ENCODE results near the gene AKT3.

The AKT3 gene

GRCh38 chr1:243500512-243500911 lies 349.5 kb downstream of the AKT3 start:
- no peak for DNase-seq

DNA sequence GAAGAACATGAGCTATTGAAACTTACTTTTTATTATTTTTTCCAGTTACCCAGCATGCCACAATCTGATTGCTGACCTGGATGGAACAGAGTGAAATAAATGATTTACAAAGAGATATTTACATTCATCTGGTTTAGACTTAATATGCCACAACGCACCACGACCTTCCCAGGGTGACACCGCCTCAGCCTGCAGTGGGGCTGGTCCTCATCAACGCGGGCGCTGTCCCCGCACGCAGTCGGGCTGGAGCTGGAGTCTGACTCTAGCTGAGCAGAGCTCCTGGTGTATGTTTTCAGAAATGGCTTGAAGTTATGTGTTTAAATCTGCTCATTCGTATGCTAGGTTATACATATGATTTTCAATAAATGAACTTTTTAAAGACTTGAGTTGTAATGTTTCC lies 350.3 kb downstream of the AKT3 start:
- DNase-seq, result no peak

DNA sequence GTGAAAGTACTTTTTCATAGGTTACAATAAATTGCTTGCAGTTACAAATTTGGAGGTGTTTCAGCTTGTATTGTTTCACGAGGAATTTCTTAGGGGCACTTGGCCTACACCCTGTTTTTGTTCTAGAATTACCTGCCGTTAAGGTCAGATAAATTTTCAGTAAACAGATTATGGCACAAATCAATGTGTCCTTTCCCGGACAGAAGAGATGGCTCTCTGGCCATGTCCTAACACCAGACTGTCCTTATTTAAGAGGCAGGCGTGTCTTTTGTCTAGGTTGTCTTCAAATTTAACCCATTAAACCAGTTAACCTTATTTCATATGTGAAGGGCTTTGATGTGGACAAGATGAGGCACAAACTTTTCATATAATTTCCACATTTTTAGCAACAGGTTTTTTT lies 350.8 kb downstream of the AKT3 start:
- DNase-seq, result no peak

DNA sequence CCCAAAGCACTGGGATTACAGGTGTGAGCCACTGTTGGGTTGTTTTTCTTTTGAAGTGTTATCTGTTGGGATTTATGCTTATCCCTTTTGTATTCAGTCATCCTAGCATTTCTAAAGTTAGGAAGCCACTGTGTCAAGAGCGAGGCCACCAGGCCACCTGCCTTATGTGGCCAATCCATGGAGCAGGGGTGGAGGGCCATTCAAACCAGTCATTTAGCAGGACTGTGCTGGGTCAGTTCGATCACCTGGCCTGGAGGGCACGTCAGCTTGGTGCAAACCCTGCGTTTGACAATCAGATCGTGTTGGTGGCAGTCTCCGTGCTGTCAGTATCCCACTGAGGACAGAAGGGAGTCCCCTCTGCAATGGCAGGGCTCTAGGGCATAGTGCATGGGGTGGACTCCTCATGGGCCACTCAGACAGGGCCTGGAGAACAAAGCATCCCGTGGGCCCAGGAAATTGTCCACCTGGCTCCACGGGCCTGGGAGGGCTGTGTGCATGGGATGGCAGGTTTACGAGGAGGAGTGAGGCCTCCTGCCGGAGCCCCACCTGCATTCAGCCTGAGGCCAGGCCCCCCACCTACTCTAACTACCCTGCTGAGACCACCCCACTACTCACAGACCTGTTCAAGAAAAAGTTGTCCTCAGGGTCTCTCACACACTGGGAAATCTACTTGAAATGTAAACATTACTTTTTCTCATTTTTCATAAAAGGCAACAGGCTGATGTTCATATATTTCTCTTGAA lies 351.9 kb downstream of the AKT3 start:
- DNase-seq, result no peak

DNA sequence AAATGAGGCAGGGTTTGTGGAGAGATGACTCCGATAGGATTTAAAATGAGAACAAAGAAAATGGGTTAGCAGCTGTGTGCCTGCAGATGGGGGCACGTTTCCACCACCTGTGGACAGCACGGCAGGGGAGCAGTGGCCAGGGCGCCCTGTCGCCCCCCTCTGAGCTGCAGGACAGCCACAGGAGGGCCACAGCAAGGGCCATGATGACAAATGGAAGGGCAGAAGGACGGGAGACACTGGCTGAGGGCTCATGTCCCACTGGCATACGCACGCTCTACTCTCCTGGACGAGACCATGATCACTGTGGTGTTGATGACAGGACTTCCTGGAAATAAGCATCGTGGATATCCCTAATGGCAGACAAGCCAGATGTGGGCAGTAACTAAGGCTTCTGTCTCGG lies 353.2 kb downstream of the AKT3 start:
- DNase-seq, result no peak

- DNase-seq, result no peak
These were observed 353.8 kb downstream of the AKT3 start for GRCh38 chr1:243496187-243496646.

DNA sequence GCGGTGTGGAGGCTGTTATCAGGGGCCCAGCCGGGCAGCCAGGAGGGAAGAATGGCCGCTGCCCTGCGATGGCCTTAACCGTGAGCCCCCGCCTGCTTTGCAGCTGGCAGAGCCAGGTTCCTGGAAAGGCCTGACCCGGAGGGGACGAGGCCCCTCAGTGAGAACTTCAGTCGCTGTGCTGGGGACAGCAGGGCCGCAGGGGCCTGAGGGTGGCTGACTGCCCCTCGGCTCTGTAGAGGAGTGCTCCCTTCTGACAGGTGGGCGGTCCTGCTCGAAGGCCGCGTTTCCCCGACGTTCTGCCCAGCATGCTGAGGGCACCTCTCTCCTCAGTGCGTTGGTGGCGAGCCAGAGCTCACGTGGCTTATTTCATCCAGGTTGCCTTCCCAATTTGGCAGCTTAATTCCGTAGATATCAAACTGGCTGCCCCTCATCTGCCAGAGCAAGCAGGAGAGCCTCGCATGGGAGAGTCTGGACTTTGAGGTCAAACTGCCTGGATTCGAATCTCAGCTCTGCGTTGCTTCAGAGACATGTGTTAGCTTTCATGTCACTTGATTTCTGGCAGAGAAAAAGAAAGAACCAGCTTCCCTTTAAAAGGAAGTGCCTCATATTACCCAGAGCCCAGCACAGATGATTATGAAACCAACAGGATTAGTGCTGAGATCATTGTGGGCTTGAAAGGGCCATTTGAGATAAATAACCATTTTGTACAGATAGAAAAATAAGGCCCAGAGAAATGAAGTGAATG lies 354.4 kb downstream of the AKT3 start:
- no peak for DNase-seq

DNA sequence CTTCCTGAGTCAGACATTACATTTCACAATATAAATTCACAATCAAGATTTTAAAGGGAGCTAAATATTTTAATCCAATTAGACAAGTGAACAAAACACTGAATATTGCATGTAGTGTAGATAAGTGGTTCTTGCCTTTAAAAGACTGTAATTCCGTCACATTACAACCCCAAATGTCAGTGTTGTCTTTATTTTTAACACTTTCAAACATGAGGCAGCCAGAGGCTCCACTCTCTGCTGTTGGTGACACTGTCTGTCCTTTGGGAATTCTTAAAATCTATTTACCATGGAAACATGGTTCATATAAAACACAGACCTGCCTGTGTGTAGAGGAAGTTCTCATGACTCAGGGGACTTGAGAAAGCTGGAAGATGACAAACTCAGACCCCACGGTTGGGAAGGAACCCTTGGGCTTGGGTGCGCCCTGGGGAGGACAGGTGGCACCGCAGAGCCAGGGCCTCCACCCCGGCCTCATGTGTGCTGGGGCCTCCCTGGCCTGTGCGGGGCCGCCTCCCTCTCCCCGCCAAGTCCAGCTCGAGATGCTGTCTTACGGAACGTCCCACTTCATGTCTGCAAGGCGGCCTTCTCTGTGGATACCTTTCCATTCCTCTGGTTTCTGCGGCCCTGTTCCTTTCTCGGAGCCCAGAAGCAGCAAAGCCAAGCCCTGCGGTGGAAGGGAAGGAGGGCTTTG lies 355.2 kb downstream of the AKT3 start:
- no peak for DNase-seq

- no peak for DNase-seq
These were observed 356.6 kb downstream of the AKT3 start for GRCh38 chr1:243493156-243494129.

- no peak for DNase-seq
These were observed 359.0 kb downstream of the AKT3 start for GRCh38 chr1:243490748-243491686.

DNA sequence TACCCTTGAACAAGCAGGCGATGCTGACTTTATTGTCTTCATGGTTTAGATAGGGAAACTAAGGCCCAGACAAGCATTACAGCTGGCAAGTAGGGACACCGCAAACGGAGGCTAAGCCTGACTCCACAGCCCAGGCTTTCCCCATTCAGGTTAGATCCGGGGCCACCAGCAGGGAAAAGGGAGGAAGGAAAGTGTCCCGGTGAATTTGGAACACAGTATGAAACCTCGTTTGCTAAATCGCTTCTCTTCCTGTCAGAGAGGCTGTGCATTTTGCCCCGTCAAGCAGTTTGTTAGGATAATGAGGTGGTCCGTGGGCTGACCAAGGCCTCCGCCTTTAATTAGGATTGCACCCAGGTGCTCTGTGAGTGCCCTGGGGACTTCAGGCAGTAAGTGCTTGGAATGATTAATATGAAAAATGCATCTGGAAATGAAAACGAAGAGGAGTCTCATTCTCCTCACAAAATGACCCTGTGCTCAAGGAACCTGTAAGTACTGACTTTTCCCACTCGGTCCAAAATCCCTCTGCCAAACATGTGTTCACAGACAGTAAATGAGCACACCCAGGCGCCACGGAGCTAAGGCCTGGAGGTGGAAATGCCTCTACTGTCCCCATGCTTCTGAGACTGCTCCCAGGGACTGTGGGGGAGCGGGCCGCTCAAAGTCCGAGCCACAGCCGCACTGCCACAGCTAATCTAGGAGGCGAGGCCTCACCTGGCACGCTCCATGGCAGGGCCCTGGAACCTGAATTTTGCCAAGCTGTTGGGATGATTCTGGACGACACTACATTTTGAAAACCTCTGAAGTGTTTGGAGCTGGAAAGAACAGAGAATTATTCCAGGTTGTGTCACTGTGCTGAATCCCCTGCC lies 360.1 kb downstream of the AKT3 start:
- no peak for DNase-seq

DNA sequence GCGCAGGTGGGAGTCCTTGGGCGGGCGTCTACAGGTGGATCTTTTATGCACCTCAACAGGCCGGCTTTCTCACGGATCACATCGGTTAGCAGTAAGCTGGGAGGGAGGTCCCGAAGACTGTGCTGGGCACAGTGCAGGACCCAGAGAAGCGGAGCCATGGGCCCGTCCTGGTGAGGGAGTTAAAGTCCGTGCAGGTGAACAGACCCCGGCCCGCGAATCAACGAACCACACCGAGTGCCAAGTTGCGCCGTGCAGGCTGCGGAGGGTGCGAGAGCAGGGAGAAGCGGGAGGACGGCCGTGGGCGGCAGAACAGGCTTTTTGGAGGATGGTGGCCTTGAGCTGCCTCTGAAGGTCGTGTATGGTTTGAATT lies 360.9 kb downstream of the AKT3 start:
- DNase-seq, result no peak

DNA sequence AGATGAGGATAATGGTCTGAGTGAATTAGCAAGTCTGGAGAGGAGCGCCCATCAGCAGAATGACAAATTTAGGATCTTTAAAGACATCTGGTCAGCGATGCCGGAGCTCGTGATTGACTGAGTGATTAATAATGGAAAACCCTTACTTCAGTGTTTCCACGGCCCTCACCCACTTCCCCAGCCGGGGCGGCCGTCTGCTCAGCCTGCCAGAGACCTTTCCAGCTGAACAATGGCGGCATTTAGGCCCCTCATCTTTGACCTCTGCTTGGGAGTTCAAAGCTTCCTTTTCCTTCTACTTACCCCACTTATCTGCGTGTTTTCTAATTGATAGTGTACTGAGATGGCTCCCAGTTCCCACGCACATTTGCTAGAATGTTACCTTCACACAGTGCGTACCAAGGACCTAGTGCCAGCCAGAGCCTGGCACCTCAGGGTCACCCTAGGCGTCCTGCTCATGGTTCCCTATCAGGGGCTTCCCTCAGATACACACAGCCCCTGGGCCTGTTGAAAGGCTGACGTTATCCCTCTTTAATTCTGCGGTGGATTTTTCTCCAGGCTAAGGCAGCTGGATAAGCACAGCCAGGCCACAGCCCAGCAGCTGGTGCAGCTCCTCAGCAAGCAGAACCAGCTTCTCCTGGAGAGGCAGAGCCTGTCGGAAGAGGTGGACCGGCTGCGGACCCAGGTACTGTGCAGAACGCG lies 361.4 kb downstream of the AKT3 start:
- DNase-seq, result no peak

DNA sequence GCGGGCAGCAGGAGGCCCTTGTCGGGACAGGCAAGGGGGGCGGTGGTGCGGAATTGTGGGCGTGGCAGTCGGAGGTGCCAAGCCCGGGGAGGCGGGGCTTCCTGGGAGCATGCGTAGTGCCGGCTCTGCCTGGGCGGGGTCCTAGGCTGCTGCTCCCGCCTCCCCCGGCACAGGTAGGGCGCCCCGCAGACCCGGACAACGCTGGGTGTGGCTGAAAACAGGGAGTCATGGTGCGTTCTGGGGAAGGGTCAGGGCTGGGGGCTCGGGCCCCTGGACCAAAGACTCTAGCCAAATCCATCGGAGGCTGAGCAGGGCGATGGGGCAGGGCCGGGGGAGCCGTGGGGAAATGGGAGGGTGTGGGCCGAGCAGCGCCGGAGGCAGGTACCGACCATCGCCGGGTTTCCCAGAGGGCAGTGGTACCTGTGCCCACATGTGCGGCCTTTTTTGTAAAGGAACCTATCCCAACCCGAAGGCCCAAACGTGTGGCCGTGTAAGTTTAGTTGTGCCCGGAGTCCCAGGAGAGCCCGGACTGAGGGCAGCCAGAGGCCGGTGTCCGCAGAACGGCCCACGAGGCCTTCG lies 362.3 kb downstream of the AKT3 start:
- DNase-seq, result no peak

- no peak for DNase-seq
These were observed 362.9 kb downstream of the AKT3 start for GRCh38 chr1:243487036-243487648.

DNA sequence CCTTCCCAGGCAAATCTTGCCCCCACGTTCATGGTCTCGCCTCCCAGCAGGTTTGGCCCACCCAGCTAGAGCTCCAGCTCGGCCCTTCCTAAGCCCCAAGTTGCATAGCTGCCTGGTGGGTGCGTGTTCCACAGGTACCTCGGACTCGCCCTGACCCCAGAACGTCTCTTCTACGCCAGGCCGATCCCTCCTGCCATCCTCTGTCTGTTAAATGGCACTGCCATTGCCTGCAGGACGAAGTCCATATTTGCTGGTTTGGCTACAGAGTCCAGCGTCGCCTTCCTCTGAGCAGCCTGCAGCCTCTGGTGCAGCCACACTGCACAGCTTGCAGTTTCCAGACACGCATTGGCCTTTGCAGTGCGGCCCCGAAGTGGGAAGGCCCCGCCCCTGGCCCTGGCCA lies 366.1 kb downstream of the AKT3 start:
- DNase-seq, result no peak

DNA sequence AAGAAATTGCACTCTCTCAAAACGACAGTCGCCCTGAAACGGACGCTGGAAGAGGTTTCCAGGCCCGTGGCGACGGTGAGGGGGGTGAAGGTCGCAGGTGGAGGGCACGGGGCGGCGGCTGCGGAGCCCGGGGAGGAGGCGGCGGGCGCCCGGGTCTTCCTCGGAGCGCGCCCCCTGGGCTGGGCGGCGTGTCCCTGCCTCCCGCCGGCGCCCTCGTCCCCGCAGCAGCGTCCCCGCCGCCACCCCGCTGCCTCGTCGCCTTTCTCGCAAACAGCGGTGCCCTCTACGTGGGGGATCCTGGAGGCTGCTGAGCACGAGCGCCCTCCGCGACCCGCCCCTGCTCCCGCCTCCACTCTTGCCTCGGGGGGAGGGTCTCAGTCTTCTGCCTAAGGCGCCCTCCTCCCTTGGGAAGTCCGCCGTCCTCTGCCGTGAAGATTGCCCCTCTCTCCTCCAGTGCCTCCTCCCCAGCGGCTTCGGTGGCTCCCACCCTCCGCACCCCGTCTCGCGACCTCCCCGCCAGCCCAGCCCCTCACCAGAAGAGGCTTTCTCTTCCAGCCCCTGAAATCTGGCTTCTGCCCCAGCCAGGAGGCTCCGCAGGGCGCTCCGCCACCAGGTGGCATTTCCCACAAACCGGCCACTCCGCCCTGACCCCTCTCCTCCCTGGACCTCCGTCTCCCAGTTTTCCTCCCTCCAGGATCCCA lies 366.8 kb downstream of the AKT3 start:
- DNase-seq, result no peak

Data from activated CD4-positive, alpha-beta T cell treated with anti-CD3 and anti-CD28 coated beads for 4 hours (primary cell).